HUES6 (cell line): ENCODE results near the gene KIDINS220.

Source experiments
- H3K27ac ChIP-seq: 2 replicates; pipeline ENCODE4 v1.7.0; 2013; ENCODE audit warnings: low read depth, mild to moderate bottlenecking, low read length, inconsistent platforms
- H3K27me3 ChIP-seq: 2 replicates; pipeline ENCODE4 v1.6.1; 2013; ENCODE audit warnings: low read length; ENCODE audit not compliant: control insufficient read depth, insufficient read depth
- H3K36me3 ChIP-seq: 2 replicates; pipeline ENCODE4 v1.6.1; 2013; ENCODE audit warnings: low read length; ENCODE audit not compliant: control insufficient read depth, insufficient read depth
- H3K4me1 ChIP-seq: 2 replicates; pipeline ENCODE4 v1.6.1; 2013; ENCODE audit warnings: low read length; ENCODE audit not compliant: control insufficient read depth, insufficient read depth
- H3K4me3 ChIP-seq: 2 replicates; pipeline ENCODE4 v1.5.1; 2013; ENCODE audit warnings: low read depth, low read length
- H3K9ac ChIP-seq: one replicate; pipeline ENCODE4 v1.6.1; 2013; ENCODE audit warnings: mild to moderate bottlenecking, low read length
- H3K9me3 ChIP-seq: 2 replicates; pipeline ENCODE4 v1.6.1; 2013; ENCODE audit warnings: low read depth, low read length; ENCODE audit not compliant: control insufficient read depth, insufficient read depth

The KIDINS220 gene

GRCh38 chr2:8833853-8834252 is 3.6 kb downstream of the KIDINS220 start:
- Histone ChIP-seq H3K4me1 (peaks cover 14% of the 10 kb centered on the region; the same call in 1 of the 2 replicates), H3K27me3 (no peaks in the 10 kb centered on the region), H3K9me3 (no peaks in the 10 kb centered on the region), H3K9ac (no peak overlapping the region), H3K36me3 (no peaks in the 10 kb centered on the region), H3K27ac (no peak overlapping the region), H3K4me3 (no peak overlapping the region)

- Histone ChIP-seq H3K27ac (no peak overlapping the region), H3K9me3 (no peaks in the 10 kb centered on the region), H3K4me3 (no peak overlapping the region), H3K36me3 (no peaks in the 10 kb centered on the region), H3K27me3 (no peaks in the 10 kb centered on the region), H3K4me1 (peaks cover 10% of the 10 kb centered on the region; the same call in 1 of the 2 replicates), H3K9ac (no peak overlapping the region)
Measured at GRCh38 chr2:8831516-8831915, 5.9 kb downstream of the KIDINS220 start.

- Histone ChIP-seq H3K9me3 (no peaks in the 10 kb centered on the region), H3K27me3 (no peaks in the 10 kb centered on the region), H3K4me3 (no peak overlapping the region), H3K4me1 (0 out of 2 replicates have a peak, but pooled peaks cover 5% of the 10 kb centered on the region), H3K36me3 (no peaks in the 10 kb centered on the region), H3K9ac (no peak overlapping the region), H3K27ac (no peak overlapping the region)
Measured at GRCh38 chr2:8827729-8828128, 9.7 kb downstream of the KIDINS220 start.

GRCh38 chr2:8822218-8822617 is 15.2 kb downstream of the KIDINS220 start:
- H3K27ac ChIP-seq, result no peak overlapping the region
- no peaks in the 10 kb centered on the region for H3K9me3 ChIP-seq
- H3K4me1 ChIP-seq, result no peaks in the 10 kb centered on the region
- H3K27me3 ChIP-seq, result no peaks in the 10 kb centered on the region
- H3K36me3 ChIP-seq, result 0 out of 2 replicates have a peak, but pooled peaks cover 2% of the 10 kb centered on the region
- H3K4me3 ChIP-seq, result no peak overlapping the region
- no peak overlapping the region for H3K9ac ChIP-seq

GRCh38 chr2:8821276-8822217 is 15.9 kb downstream of the KIDINS220 start:
- no peak overlapping the region for H3K27ac ChIP-seq

GRCh38 chr2:8819948-8820347 is 17.5 kb downstream of the KIDINS220 start:
- Histone ChIP-seq H3K27me3 (no peaks in the 10 kb centered on the region), H3K9ac (no peak overlapping the region), H3K27ac (no peak overlapping the region), H3K4me1 (no peaks in the 10 kb centered on the region), H3K9me3 (no peaks in the 10 kb centered on the region), H3K4me3 (no peak overlapping the region), H3K36me3 (0 out of 2 replicates have a peak, but pooled peaks cover 2% of the 10 kb centered on the region)

More at GRCh38 chr2:8821276-8822217, 15.9 kb downstream of the KIDINS220 start:
- Histone ChIP-seq H3K4me1 (no peaks in the 10 kb centered on the region), H3K9me3 (no peaks in the 10 kb centered on the region), H3K27me3 (no peaks in the 10 kb centered on the region), H3K4me3 (no peak overlapping the region), H3K36me3 (0 out of 2 replicates have a peak, but pooled peaks cover 2% of the 10 kb centered on the region), H3K9ac (no peak overlapping the region)

- no peaks in the 10 kb centered on the region for H3K9me3 ChIP-seq
- no peak overlapping the region for H3K27ac ChIP-seq
- H3K4me1 ChIP-seq, result no peaks in the 10 kb centered on the region
- H3K4me3 ChIP-seq, result no peak overlapping the region
- no peaks in the 10 kb centered on the region for H3K27me3 ChIP-seq
- H3K9ac ChIP-seq, result no peak overlapping the region
- 0 out of 2 replicates have a peak, but pooled peaks cover 2% of the 10 kb centered on the region for H3K36me3 ChIP-seq
Measured at GRCh38 chr2:8819194-8819593, 18.2 kb downstream of the KIDINS220 start.

GRCh38 chr2:8817221-8817620 is 20.2 kb downstream of the KIDINS220 start:
- H3K9me3 ChIP-seq, result no peaks in the 10 kb centered on the region
- H3K9ac ChIP-seq, result no peak overlapping the region
- no peaks in the 10 kb centered on the region for H3K4me1 ChIP-seq
- H3K27me3 ChIP-seq, result no peaks in the 10 kb centered on the region
- no peak overlapping the region for H3K4me3 ChIP-seq
- no peak overlapping the region for H3K27ac ChIP-seq
- H3K36me3 ChIP-seq, result 0 out of 2 replicates have a peak, but pooled peaks cover 4% of the 10 kb centered on the region

GRCh38 chr2:8806885-8807704 is 30.3 kb downstream of the KIDINS220 start:
- no peaks in the 10 kb centered on the region for H3K9me3 ChIP-seq
- H3K4me3 ChIP-seq, result no peak overlapping the region
- H3K27me3 ChIP-seq, result no peaks in the 10 kb centered on the region
- H3K9ac ChIP-seq, result no peak overlapping the region
- no peaks in the 10 kb centered on the region for H3K4me1 ChIP-seq
- H3K27ac ChIP-seq, result no peak overlapping the region
- H3K36me3 ChIP-seq, result peaks cover 32% of the 10 kb centered on the region

GRCh38 chr2:8805278-8806210 is 31.9 kb downstream of the KIDINS220 start:
- no peak overlapping the region for H3K9ac ChIP-seq
- H3K9me3 ChIP-seq, result no peaks in the 10 kb centered on the region
- H3K4me1 ChIP-seq, result no peaks in the 10 kb centered on the region
- H3K27ac ChIP-seq, result no peak overlapping the region
- H3K4me3 ChIP-seq, result no peak overlapping the region
- no peaks in the 10 kb centered on the region for H3K27me3 ChIP-seq
- peaks cover 35% of the 10 kb centered on the region for H3K36me3 ChIP-seq
